Measurements from ENCODE around the gene SPOUT1.
"Not testable (repeated sequence)": the region's sequence is repeated elsewhere in the genome, so short reads cannot be mapped to it uniquely, and the experiment has no call there.

Gene SPOUT1

DNA sequence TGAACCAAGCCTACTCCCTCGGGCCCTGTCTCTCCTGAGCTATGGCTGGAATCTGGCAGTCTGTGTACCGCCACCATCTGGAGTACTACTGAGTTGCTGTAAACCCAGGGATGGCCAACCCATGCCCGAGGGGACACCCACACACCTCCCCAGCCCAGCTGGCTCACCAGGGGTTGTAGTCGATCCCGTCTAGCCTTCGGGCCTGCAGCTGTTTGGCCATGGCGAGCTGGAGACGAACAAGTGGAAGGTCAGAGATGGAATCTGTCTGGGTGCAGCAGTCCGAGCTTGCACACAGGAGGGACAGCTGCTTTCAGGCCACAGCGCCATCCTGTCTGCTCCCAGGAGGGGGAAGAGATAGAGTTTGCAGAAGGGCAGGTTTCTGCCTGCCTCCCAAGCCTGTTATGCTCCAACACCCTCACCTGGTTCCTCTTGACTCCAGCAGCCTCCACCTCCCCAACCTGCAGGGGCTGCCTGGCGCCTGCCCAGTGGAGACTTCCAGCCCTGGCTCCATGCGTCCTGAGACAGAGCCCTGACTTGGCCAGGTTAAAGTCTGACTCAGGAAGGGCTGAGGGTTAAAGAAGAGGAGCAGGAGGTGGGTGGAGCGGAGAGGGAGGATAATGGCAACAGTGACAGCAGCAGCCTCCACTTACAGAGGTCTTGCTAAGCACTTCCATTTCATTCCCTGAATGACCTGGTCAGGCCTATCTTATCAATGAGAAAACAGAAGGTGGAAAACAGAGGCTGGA lies 15.8 kb upstream of the SPOUT1 start:
- no peak overlapping the region for H3K4me3 ChIP-seq (ENCODE audit: low read length)
- TF ChIP-seq ZNF274 (IDR thresholded peaks at IDR 0.05; ENCODE audit: low read depth, low read length): no peak

DNA sequence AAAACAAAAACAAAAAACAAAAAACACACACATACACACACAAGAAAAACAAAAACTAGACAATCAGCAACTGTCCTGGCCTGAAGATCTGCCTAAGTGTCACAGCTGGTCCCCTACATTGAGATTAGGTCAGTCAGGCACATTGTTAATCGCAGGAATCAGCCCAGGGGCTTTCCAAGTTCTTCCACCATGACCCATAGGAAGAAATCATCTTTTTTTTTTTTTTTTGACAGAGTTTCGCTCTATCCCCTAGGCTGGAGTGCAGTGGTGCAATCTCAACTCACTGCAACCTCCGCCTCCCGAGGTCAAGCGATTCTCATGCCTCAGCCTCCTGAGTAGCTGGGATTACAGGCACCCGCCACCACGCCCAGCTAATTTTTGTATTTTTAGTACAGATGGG lies 13.6 kb upstream of the SPOUT1 start:
- H3K4me3 ChIP-seq (ENCODE audit: low read length): not testable (repeated sequence)

DNA sequence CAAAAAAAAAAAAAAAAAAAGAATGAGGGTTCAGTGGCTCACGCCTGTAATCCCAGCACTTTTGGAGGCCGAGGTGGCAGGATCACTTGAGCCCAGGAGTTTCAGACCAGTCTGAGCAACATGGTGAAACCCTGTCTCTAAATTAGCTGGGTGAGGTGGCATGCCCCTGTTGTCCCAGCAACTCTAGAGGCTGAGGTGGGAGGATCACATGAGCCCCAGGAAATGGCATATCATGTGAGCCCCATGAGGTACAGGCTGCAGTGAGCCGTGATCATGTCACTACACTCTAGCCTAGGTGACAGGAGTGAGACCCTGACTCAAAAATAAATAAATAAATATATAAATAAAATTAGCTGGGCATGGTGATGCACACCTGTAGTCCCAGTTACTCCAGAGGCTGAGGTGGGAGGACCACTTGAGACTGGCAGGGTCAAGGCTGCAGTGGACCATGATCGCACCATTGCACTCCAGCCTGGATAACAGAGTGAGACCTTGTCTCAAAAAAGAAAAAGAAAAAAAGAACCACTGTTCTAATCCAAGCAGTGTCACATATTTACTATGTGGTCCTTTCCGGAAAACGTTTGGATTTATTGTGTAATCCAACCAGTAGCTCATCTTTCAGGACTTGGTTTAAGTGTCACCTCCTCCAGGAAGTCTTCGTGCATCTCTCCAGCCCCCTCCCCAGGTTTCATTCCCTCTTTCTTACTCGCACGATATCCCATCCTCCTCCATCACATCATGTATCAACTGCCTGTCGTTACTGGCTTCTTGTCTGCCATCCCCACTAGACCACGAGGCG lies 12.3 kb upstream of the SPOUT1 start:
- no peak overlapping the region for H3K4me3 ChIP-seq (ENCODE audit: low read length)
- no peak for TF ChIP-seq ZNF274 (IDR thresholded peaks at IDR 0.05; ENCODE audit: low read depth, low read length)

DNA sequence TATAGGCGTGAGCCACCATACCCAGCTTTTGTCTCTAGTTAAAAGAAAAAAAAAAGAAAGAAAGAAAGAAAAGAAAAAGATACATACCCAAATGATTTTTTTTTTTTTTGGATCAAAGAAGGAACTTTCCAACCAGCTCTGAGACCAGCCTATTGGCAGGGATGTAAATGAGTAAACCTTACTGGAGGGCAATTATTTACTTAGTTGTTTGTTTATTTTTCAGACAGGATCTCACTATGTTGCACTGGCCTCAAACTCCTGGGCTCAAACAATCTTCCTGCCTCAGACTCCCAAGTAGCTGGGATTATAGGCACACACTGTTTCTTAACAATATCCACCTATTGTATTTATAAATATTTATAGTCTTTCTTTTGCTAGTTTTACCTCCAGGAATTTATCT lies 10.9 kb upstream of the SPOUT1 start:
- no peak for TF ChIP-seq ZNF274 (IDR thresholded peaks at IDR 0.05; ENCODE audit: low read depth, low read length)

DNA sequence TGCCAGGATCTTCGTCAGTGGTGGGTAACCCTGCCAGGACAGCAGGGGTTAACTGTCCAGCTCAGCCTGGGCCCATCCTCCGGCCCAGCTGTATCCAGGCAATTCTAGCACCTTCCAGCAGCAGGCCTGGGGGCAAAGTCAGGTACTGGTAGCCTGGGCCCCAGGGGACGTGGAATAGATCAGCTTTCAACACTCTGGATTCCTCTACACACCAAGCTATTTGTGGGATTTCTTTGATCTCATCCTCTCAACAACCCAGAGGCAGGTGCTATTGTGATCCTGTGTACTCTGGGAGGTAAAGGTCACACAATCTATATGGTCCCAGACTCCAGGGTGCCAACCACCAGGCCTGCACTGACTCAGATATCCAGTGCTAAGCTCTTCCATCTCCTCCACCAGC lies 8.7 kb upstream of the SPOUT1 start:
- H3K4me3 ChIP-seq (ENCODE audit: low read length): no peak overlapping the region
- no peak for TF ChIP-seq ZNF274 (IDR thresholded peaks at IDR 0.05; ENCODE audit: low read depth, low read length)

More for the DNA sequence above, 10.9 kb upstream of the SPOUT1 start:
- no peak overlapping the region for H3K4me3 ChIP-seq (ENCODE audit: low read length)

DNA sequence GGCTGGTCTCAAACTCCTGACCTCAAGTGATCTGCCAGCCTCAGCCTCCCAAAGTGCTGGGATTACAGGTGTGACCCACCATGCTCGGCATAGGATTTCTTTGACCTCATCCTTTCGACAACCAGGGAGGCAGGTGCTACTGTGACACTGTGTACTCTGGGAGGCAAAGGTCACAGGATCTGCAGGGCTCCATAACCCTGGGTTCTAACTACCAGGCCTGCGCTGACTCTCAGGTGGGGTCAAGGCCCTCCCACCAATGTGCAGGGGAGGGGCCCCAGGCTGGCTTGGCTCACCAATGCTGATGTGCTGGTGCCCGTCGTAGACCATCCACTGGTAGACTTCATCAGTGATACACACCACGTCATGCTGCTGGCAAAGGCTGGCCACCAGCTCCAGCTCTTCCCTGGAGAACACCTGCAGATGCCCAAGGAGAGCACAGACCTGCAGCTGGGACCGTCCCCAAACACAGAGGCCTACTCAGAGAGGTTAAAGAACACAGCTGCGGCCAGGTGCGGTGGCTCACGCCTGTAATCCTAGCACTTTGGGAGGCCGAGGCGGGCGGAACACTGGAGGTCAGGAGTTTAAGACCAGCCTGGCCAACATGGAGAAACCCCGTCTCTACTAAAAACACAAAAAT lies 7.0 kb upstream of the SPOUT1 start:
- no peak overlapping the region for H3K4me3 ChIP-seq (ENCODE audit: low read length)
- no peak for TF ChIP-seq ZNF274 (IDR thresholded peaks at IDR 0.05; ENCODE audit: low read depth, low read length)

DNA sequence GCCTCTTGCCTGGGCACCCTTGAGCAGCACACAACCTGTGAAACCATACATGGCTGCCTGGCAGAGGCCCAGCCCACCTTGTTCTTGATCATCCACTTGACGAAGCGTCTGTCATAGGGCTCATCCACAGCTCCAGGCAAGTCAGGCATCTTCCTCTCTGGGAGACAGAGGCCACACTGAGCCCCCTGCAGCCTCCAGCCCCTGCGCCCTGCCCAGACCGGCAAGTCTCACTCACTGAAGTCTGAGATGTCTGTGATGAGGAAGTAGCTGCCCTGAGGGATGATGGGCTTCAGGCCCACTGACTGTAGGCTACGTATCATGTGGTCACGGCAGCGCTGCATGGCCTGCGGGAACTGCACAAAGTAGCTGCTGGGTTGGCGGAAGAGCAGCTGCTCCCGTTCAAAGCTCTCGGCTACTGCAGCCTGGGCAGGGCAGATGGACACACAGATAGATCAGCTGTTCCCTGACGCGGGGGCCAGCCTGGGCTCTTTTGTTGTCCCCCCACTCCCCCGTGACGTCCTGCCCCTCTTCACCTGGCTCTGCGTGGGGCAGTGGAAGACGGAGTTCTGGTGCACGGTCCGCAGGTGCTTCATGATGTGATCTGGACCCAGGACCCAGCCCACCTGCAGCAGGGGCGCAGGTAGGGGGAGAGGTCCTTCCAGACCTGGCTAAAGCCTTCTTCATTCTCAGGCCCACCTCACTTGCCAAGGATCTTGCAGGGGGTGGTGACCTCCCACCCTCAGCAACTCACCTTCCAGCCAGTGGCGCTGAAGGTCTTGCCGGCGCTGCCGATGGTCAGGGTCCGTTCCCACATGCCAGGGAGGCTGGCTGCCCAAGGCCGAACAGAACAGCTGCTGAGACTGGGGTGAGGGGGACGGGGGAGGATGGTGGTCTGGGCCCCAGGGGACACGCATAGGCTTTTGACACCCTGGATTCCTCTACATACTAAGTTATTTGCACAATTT lies 5.9 kb upstream of the SPOUT1 start:
- no peak overlapping the region for H3K4me3 ChIP-seq (ENCODE audit: low read length)
- no peak for TF ChIP-seq ZNF274 (IDR thresholded peaks at IDR 0.05; ENCODE audit: low read depth, low read length)

DNA sequence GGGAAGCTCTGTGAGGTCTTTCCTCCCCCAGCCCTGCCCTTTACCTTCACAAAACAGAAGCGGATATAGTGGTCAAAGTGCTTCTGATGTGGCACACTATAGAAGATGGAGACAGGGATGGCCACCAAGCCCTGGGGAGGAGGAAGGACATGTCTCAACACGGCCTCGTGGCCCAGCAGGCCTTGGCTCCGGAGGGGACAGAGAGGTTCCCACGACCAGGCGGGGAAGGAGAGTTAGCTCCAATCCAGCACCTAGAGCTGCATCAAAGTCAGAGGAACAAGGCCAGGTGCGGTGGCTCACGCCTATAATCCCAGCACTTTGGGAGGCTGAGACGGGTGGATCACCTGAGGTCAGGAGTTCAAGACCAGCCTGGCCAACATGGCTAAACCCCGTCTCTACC lies 4.1 kb upstream of the SPOUT1 start:
- TF ChIP-seq ZNF274 (IDR thresholded peaks at IDR 0.05; ENCODE audit: low read depth, low read length): no peak
- H3K4me3 ChIP-seq (ENCODE audit: low read length): no peak overlapping the region

DNA sequence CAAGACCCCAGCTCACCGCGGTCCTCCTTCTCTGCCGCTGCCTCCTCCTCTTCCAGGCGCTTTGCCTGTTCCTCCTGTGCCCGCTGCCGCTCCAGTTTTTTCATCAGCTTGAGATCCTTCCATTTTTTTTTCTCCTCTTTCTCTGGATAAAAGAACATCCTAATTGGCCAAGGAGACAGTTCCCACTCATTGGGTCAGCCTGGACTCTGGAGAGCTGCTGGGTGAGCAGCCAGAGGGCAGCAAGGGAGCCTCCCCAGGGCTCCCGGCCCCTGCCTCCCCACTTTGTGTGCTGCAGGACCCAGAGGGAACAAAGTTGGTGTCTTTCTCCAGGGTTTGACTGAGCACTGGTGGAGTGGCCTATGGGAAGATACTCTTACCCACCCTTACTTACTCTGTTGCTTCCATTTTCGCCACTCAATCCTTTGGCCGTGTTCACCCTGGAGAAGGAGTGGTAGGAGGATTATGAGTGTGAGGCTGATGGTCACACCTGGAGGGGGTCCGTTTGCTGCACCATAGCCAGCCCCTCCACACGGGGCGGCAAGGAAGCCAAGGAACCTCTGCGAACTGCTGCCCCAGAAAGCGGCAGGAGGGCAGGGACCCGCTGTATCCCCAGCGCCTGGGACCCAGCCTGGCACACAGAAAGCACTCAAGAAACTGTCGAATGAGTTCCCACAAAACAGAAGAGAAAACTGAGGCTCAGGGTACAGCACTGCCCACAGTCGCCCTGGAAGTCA lies 708 bp downstream of the SPOUT1 start:
- TF ChIP-seq ZNF274 (IDR thresholded peaks at IDR 0.05; ENCODE audit: low read depth, low read length): no peak
- peak overlapping the region; percentile 82 for H3K4me3 ChIP-seq (ENCODE audit: low read length)

DNA sequence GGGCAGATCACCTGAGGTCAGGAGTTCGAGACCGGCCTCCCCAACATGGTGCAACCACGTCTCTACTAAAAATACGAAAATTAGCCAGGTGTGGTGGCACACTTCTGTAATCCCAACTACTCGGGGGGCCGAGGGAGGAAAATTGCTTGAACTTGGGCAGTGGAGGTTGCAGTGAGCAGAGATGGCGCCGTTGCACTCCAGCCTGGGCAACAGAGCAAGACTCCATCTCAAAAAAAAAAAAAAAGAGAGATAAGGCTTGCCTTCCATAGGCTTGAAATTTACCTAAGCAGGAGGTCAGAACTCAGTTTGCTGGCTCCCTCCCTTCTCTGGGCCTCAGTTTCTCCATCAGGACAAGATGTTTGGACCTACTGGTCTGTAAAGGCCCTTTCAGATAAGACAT lies 1.3 kb downstream of the SPOUT1 start:
- no peak for TF ChIP-seq ZNF274 (IDR thresholded peaks at IDR 0.05; ENCODE audit: low read depth, low read length)
- H3K4me3 ChIP-seq (ENCODE audit: low read length): peak overlapping the region; percentile 82; the same call in 1 of the 2 replicates

DNA sequence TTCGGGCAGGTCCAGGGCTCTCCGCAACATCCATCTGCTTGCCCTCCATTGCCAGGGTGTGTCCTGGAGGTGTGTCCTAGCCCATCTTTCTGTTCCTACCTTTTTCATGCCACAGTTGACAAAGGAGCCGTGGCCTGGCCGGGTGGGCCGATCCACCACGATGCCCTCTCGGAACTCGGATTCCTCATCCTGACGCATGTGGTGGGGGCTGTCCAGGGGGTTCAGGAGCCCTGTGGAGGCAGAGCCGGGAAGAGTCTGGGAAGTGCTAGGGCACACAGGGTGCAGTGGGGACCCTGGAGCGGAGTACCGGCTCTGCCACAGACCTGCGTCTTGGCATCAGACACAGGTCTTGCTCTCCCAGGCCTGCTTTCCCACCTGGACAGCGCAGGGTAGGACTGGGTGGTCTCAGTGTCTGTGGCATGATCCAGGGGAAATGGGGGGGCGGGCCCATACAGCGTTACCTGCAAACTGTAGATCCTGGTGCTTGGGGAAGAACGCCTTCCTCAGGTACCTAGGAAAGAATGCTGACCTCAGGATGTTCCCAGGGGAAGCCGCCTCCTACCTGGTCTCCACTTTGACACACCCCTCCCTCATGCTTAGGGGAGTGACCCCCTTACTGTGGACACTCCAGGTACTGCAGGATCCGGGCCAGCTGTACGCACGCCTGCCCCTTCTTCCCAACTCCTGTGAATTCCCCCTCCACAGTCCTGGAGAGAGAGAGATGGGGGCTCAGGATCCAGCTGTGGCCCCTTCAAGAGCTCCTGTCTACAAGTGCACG lies 3.5 kb downstream of the SPOUT1 start:
- no peak for TF ChIP-seq ZNF274 (IDR thresholded peaks at IDR 0.05; ENCODE audit: low read depth, low read length)
- no peak overlapping the region for H3K4me3 ChIP-seq (ENCODE audit: low read length)

DNA sequence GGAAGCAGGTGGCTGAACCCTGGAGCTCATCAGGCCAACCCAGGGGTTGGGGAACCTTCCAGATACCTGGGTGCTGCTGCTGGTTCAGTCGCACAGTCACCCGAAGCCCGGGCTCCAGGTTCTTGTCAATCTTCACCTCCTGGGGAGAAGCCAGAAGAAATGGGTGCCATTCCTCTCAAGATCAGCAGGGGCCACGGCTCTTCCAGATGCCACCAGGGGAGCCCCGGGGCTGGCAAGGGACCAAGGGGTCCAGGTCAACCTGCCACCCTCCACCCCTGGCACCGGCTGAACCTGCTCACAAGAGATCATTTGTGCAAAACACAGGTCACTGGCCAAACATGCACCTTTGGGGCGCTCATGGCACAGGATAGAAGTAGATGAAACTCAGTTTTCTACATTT lies 4.7 kb downstream of the SPOUT1 start:
- TF ChIP-seq ZNF274 (IDR thresholded peaks at IDR 0.05; ENCODE audit: low read depth, low read length): no peak
- H3K4me3 ChIP-seq (ENCODE audit: low read length): no peak overlapping the region

All from GM08714 (cell line).